ENCODE results near the gene ADAMTS18.

GRCh38 chr16:77331802-77332586 lies 102.8 kb downstream of the ADAMTS18 start:
- TF ChIP-seq CTCF (IDR thresholded peaks at IDR 0.05) (no peak), POLR2A (IDR thresholded peaks at IDR 0.05) (no peak)

Data from esophagus squamous epithelium (tissue), 4 donors.